ENCODE results near the gene DPH1.
A peak's percentile ranks its signal among the peaks of the same experiment; 100 is the strongest.

DPH1 gene

GRCh38 chr17:2082003-2082781, 52.2 kb downstream of the DPH1 start:
- DNase-seq (ENCODE audit: low read depth), result no peak

DNA sequence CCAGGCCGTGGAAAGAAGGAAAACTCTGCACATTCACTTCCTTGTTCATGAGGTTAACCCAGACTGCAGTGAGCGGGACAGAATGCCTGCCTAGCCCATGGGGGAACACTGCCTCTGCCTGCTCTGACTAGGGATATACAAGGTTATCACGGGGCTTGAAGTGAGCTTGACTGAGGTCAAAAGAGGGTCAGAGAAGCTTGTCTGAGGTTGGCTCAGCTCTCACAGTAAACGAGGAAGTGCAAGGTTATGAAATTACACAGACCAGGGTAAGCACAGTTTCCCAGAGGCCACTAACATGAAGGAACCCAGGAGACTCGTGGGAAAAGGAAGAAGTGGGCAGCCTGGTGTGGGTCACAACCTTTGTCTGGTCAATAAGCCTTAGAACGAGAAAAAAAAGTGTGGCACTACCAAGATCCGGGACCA, 53.7 kb downstream of the DPH1 start:
- DNase-seq (ENCODE audit: low read depth), result no peak

DNA sequence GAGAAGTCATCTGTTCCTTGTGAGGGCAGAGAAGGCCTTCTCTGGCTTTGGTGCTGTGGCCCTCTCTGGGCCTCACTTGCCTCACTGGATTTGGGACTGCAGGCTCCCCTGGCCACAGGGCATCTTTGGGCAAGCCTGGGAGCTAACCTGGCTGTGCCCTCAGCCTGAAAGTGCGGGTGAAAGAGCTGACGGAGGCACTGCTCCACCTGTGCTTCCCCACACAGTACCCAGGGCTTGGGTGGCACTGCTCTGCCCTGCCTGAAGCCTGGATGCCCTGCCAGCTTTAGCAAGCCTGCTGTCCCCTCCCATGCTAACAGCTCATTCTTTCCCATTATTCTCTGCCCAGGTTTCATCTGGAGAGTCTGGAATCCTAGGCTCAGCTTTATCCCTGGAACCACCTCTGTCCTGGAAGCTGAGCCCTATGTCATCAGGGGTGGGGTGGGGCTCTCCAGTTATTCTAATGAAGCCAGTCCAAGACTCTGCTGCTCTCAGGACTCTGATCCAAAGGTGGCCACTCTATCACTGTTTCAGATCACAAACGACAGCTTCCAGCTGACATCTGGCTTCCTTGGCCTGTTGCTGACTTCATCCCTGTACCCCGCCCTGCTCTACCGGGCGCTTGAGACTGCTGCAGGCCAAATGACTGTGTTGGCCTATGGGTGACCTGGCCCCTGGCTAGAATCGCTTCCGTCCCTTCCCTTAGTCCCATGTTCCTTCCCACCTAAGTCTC, 54.2 kb downstream of the DPH1 start:
- peak; percentile 85 for DNase-seq (ENCODE audit: low read depth)

DNA sequence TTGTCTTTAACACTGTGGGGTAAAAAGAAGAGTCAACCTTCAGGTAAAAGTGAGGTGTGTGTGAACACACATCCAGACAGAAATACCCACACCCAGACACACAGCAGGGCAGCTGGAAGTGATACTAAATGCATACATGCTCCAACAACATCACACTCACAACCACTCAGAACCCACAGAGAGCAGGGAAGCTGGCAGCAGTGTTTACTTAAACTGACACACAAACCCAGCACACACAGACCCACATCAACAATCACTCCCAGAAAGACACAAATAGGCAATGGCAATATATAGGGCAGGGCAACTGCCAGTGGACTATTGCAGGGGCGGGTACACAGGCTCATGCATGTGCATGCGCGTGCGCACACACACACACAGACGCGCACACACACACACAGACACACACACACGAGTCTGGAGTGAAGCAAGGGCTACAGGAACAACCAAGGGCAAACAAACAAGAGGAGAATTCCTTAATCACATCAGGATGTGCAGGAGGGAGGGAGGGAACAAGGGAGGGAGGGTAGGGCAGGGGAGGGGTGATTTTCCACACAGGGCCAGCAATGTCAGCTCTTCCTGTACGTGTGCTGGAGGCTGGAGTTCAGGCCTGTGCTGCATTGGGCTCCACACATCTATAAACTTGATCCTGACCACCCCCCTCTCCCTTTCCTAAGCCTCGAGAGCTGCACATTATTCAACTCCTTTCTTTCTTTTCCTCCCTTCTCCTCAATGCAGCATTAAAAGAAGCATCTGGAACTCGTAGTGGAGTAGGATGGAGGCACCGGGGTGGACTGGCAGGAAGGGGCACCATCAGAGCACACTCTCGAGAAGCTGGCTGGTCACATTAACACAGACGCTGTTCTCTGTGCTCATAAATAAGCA, 55.1 kb downstream of the DPH1 start:
- DNase-seq (ENCODE audit: low read depth), result peak; percentile 84

DNA sequence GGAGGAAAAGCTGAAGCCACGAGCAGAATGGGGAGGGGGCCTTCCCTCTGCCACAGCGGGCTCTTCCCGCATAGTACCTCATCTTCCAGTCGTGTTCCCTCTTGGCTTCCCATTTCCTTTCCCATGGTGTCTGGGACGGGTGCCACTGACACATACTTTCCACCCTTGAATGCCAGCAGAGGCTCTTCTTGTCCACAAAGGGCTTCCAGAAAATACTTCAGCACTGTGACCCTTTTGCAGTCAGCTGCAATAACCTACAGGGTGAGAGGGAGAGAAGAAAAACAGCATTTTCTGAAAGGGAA, 55.6 kb downstream of the DPH1 start:
- DNase-seq (ENCODE audit: low read depth), result no peak

- DNase-seq (ENCODE audit: low read depth), result no peak
Observed at GRCh38 chr17:2086306-2086705, 56.4 kb downstream of the DPH1 start.

DNA sequence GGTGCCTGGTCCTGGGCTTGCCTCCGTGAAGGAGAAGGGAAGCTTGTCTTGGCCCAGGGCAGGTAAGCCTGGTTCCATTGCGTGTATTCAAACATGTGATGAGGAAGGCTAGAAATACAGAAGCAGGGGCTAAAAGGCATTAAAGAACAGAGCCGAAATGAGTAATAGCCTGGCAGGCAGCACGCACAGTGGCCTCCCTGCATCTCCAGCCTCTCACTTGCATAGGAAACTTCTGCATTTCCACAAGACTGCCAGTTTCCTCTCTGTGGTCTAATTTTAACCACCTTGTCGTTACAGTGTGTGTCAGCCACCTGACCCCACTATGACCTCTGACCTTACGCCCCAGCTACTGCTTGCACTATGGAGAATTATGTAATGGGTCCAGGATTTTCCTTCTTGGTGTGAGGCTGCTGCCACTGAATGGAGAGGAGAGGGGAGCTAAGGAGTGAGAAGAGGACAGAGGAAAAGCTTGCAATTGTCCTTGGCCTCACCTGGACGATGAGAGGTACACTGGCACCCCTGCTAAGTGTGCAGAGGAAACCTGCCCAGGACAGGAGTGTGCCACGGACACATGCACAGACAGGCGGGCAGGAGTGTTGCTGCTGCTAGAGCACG, 57.8 kb downstream of the DPH1 start:
- DNase-seq (ENCODE audit: low read depth), result no peak

- no peak for DNase-seq (ENCODE audit: low read depth)
Observed at GRCh38 chr17:2089021-2089422, 59.1 kb downstream of the DPH1 start.

DNA sequence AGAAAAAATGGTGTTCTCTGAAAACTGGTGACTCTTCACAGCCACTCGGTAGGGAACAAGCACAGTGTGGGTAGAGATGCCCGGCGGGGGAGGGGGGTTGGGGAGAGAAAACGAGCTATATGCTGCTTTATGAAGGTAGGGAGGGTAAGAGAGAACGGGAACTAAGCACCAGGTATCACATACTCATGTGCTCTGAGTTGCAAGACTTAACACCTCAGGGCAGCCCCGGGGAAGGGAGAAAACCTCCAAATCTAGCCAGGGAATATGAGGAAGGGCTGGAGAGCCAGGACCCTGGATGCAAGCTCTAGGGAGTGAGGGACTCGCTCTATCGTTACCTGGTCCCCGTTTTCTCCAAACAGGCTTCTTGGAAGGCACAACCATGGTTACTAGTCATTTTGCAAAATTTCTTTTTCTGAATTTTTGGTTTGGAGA, 60.3 kb downstream of the DPH1 start:
- no peak for DNase-seq (ENCODE audit: low read depth)

- DNase-seq (ENCODE audit: low read depth), result peak; percentile 91
Observed at GRCh38 chr17:2090804-2091534, 61.0 kb downstream of the DPH1 start.

DNA sequence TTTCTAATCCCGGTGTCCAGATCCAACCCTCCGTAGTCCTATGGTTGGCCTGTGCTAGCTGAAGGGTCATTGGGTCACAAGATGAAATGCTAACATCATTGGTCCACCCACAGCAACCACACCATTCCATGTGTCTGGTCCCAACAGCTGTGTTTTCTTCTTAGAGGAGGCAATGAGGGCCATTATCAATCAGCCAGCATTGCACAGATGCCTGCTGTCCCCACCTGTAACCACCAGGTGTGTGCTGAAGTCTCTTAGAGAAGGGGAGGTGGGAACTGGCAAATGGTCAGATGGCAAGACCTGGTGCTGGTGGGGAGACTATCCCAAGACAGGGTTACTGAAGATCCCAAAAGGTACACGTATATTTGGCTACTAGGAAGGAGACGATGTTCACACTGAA, 62.3 kb downstream of the DPH1 start:
- DNase-seq (ENCODE audit: low read depth), result no peak

GRCh38 chr17:2093349-2093748, 63.4 kb downstream of the DPH1 start:
- DNase-seq (ENCODE audit: low read depth), result no peak
